Esophagus squamous epithelium (tissue), 5 donors: Measurements from ENCODE around the gene SDK2. TPM values are rescaled to one million over a fixed set of nuclear protein-coding genes. Genes with fewer than 3 reads are reported as not detected.

ENCODE experiments used
- DNase-seq: peaks from one replicate; lab custom pipeline; 2025; lab: John Stamatoyannopoulos, UW
- H3K27ac ChIP-seq, 4 donors: fragments of 200-600 bp; sonication (generic); one replicate each; pipeline ENCODE4 v1.5.1; 2016 to 2019; ENCODE audit warnings: mild to moderate bottlenecking in 1 of 4
- H3K27me3 ChIP-seq, 4 donors: fragments of 200-600 bp; sonication (generic); 1 replicate in 3 of 4; 2 replicates in 1 of 4; pipeline versions ENCODE4 v1.5.1 to v1.6.0; 2017 to 2021; ENCODE audit warnings: antibody characterized with exemption in 1 of 4
- H3K36me3 ChIP-seq, 3 donors: fragments of 200-600 bp; sonication (generic); one replicate each; pipeline ENCODE4 v1.5.1; 2016 to 2019
- H3K4me1 ChIP-seq, 3 donors: fragments of 200-600 bp; sonication (generic); one replicate each; pipeline ENCODE4 v1.5.1; 2017 to 2019
- H3K4me3 ChIP-seq, 4 donors: fragments of 200-600 bp; sonication (generic); 1 replicate in 3 of 4; 2 replicates in 1 of 4; pipeline ENCODE4 v1.5.1; 2016 to 2019; ENCODE audit warnings: mild to moderate bottlenecking in 2 of 4, moderate library complexity in 1 of 4
- H3K9me3 ChIP-seq, 3 donors: fragments of 200-600 bp; sonication (generic); one replicate each; pipeline ENCODE4 v1.5.1; 2016 to 2019
- CTCF ChIP-seq, 6 experiments: fragments of 450-650 bp in 4 of 6; fragments of 200-600 bp in 2 of 6; sonication (generic) in 2 of 6; IDR thresholded peaks; one replicate each; pipeline ENCODE4 v1.5.1; 2016 to 2019; ENCODE audit warnings: antibody characterized with exemption in 6 of 6, mild to moderate bottlenecking in 4 of 6, moderate library complexity in 4 of 6
- POLR2A ChIP-seq, 4 donors: fragments of 450-650 bp; IDR thresholded peaks; one replicate each; pipeline ENCODE4 v1.6.1; 2017; ENCODE audit warnings: antibody characterized with exemption in 4 of 4, mild to moderate bottlenecking in 4 of 4, moderate library complexity in 3 of 4
- WGBS, 2 donors: methylation state at CpG; one replicate each; pipeline ENCODE4 v1.1.5; 2018; 5-methylcytosine and 5-hydroxymethylcytosine counted together
- intact Hi-C: fragments of 100-400 bp; cut with DNase I; formaldehyde crosslinking; loops from one replicate; pipeline ENCODE4 v1.15.0; 2022
- total RNA-seq, 4 donors: library from RNA; depleted of rRNA; stranded (reverse); fragments of >200 nt; gene quantifications; one replicate each; pipeline ENCODE4 v1.1.0, GENCODE V29; 2016
- donor health status: DM: yes; HTN: yes; CAD: no.

Gene SDK2
- total RNA-seq, 4 donors from 2014 or later = 1.7 to 5.5 (median 2.4) TPM

GRCh38 chr17:73347351-73347750 is 296.9 kb downstream of the SDK2 start:
- H3K4me1 ChIP-seq = peaks cover 8 to 51% (median 19%) of the 10 kb centered on the region in 3 donors
- no peak for DNase-seq
- peak overlapping the region in 3 of 4 donors; percentile 49 to 69 (median 50) for H3K27ac ChIP-seq
- H3K4me3 ChIP-seq = no peak overlapping the region
- 31 to 67% methylated on average over 2 to 5 of the region's 5 CpGs for WGBS, 2 donors
- no peaks in the 10 kb centered on the region for H3K9me3 ChIP-seq
- intact Hi-C loops = no loop called here
- peaks cover 0 to 12% (median 0%) of the 10 kb centered on the region in 4 donors for H3K27me3 ChIP-seq
- H3K36me3 ChIP-seq = no peaks in the 10 kb centered on the region
- TF ChIP-seq POLR2A (IDR thresholded peaks at IDR 0.05) (no peak), CTCF (IDR thresholded peaks at IDR 0.05) (no peak)

DNA sequence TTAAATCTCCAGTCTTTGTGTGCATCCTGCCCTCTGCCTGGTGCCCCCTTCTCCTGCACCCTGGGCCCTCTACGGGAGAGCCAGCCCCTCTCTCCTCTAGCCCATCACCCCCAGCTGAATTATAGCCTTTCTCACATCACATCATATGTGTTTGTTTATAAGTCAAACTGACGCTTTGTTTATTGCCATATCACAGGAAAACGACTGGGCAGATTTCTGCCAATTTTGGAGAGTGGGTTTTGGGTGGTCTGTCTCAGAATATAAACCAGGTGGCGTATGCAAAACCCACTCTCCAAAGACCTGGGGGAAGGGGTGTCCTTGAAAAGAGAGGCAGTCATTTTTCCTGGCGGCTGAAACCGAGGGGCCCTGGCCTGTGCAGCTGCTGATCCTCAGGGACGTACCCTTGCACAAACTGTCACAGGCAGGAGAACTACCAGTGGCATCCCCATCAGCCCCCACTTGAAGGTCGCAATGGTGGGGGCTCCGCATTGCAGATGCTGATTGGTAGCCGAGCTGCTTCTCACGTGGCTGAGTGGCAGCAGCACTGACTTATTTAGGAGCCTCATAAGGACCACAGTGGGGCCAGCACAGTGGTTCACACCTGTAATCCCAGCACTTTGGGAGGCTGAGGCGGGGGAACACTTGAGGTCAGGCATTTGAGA is 297.6 kb downstream of the SDK2 start:
- H3K4me3 ChIP-seq = no peak overlapping the region
- intact Hi-C loops = no loop called here
- TF ChIP-seq CTCF (IDR thresholded peaks at IDR 0.05) = no peak
- TF ChIP-seq POLR2A (IDR thresholded peaks at IDR 0.05) = no peak
- H3K9me3 ChIP-seq = no peaks in the 10 kb centered on the region
- H3K36me3 ChIP-seq = no peaks in the 10 kb centered on the region
- WGBS, 2 donors = 60 to 78% methylated on average over 6 to 9 of the region's 12 CpGs
- no peak for DNase-seq
- H3K4me1 ChIP-seq = peaks cover 15 to 58% (median 26%) of the 10 kb centered on the region in 3 donors
- peak overlapping the region in 3 of 4 donors; percentile 15 to 50 (median 26) for H3K27ac ChIP-seq
- peaks cover 0 to 12% (median 0%) of the 10 kb centered on the region in 4 donors for H3K27me3 ChIP-seq

DNA sequence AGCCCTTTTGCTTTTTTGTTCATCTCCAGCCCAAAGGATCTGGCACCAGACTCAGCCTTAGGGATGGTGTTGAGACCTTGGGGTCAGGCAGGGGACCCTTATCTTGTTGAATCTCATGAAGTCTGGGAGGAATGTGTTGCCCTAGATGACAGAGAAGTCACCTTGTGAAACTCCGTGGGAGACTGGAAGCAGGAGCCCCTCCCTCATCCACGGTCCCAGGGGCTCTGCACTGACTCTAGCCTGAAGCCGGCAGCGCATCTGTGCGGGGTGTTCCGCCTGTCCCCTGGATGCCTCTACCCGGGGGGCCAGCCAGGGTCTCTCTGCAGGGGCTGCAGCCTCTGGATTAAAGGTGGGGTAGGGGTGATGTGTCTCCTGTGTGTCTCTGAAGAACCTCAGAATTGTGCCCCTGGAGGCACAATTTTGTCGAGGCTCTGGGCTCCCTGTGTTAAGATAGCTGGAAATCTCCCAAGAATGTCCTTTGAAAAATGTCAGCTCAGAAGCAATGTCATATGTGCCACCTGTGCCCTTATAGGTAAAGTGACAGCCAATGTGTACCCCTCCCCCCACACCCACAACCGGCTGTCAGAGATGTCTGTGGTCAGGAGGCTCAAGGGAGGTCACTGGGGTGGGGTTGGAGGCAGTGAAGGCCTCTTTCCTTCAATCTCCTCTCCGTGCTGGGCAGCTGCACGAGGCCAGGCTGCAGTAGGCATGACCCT is 300.3 kb downstream of the SDK2 start:
- no peaks in the 10 kb centered on the region for H3K36me3 ChIP-seq
- WGBS, 2 donors = 41 to 65% methylated on average over 6 to 8 of the region's 11 CpGs
- H3K4me1 ChIP-seq = peaks cover 28 to 71% (median 52%) of the 10 kb centered on the region in 3 donors
- intact Hi-C loops = no loop called here
- no peak overlapping the region for H3K4me3 ChIP-seq
- no peak for DNase-seq
- TF ChIP-seq CTCF (IDR thresholded peaks at IDR 0.05) (no peak), POLR2A (IDR thresholded peaks at IDR 0.05) (no peak)
- peak overlapping the region; percentile 44 to 92 (median 90) for H3K27ac ChIP-seq
- H3K9me3 ChIP-seq = no peaks in the 10 kb centered on the region
- peaks cover 0 to 9% (median 0%) of the 10 kb centered on the region in 4 donors for H3K27me3 ChIP-seq

- no peak for TF ChIP-seq CTCF (IDR thresholded peaks at IDR 0.05)
- peak overlapping the region in 1 of 4 donors; percentile 38 for H3K4me3 ChIP-seq
- peak overlapping the region; percentile 44 to 92 (median 90) for H3K27ac ChIP-seq
Observed at GRCh38 chr17:73343168-73343634, 301.0 kb downstream of the SDK2 start.

More at GRCh38 chr17:73343168-73343634, 301.0 kb downstream of the SDK2 start:
- Histone ChIP-seq H3K9me3 (no peaks in the 10 kb centered on the region), H3K27me3 (peaks cover 0 to 9% (median 0%) of the 10 kb centered on the region in 4 donors), H3K36me3 (no peaks in the 10 kb centered on the region), H3K4me1 (peaks cover 28 to 72% (median 58%) of the 10 kb centered on the region in 3 donors)
- WGBS, 2 donors = 40 to 58% methylated on average over 1 to 11 of the region's 17 CpGs
- intact Hi-C loops = no loop called here
- DNase-seq = no peak
